K562 (cell line): Measurements from ENCODE around the gene LRP1B.

Source experiments
- HMG20B ChIP-seq: fragments of 250-450 bp; sonication (Bioruptor Pico); IDR thresholded peaks from 2 replicates; pipeline ENCODE4 v1.5.0; 2021; ENCODE audit warnings: mild to moderate bottlenecking
- NR1H2 ChIP-seq: sonication (generic); formaldehyde crosslinking; IDR thresholded peaks from 2 replicates; pipeline ENCODE4 v1.4.0; 2020; ENCODE audit warnings: mild to moderate bottlenecking, missing genetic modification reagents
- TCF15 ChIP-seq: fragments of 250-450 bp; sonication (Bioruptor Pico); IDR thresholded peaks from 2 replicates; pipeline ENCODE4 v1.8.0; 2022; ENCODE audit warnings: moderate library complexity, mild to moderate bottlenecking, inconsistent platforms
- TF ChIP-seq, protein P1 (sequence below), 3 experiments: IDR thresholded peaks in 2 of 3; conservative IDR thresholded peaks in 1 of 3; 2 replicates each; pipeline ENCODE4 v1.5.1; 2011 to 2012; ENCODE audit warnings: low read length in 3 of 3, mild to moderate bottlenecking in 3 of 3, control low read depth in 2 of 3, improper control_type of control experiment in 1 of 3, inconsistent platforms in 1 of 3, low read depth in 1 of 3, mixed read lengths in 1 of 3, moderate library complexity in 1 of 3; ENCODE audit not compliant: insufficient read depth in 2 of 3
- TF ChIP-seq, protein P2 (sequence below): fragments of 450-650 bp; IDR thresholded peaks from 2 replicates; pipeline ENCODE4 v1.6.1; 2016; ENCODE audit warnings: mild to moderate bottlenecking, moderate library complexity

- TF ChIP-seq NR1H2 = no peak
- TF ChIP-seq, protein P1, sequence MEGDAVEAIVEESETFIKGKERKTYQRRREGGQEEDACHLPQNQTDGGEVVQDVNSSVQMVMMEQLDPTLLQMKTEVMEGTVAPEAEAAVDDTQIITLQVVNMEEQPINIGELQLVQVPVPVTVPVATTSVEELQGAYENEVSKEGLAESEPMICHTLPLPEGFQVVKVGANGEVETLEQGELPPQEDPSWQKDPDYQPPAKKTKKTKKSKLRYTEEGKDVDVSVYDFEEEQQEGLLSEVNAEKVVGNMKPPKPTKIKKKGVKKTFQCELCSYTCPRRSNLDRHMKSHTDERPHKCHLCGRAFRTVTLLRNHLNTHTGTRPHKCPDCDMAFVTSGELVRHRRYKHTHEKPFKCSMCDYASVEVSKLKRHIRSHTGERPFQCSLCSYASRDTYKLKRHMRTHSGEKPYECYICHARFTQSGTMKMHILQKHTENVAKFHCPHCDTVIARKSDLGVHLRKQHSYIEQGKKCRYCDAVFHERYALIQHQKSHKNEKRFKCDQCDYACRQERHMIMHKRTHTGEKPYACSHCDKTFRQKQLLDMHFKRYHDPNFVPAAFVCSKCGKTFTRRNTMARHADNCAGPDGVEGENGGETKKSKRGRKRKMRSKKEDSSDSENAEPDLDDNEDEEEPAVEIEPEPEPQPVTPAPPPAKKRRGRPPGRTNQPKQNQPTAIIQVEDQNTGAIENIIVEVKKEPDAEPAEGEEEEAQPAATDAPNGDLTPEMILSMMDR (IDR thresholded peaks at IDR 0.05 in 2 of 3, conservative IDR thresholded peaks at IDR 0.05 in 1 of 3; ENCODE audit: insufficient read depth in 2 of 3, low read depth in 1 of 3, low read length in 3 of 3) = no peak
- TF ChIP-seq TCF15 (CRISPR knock-in tag) = no peak
- TF ChIP-seq, protein P2, sequence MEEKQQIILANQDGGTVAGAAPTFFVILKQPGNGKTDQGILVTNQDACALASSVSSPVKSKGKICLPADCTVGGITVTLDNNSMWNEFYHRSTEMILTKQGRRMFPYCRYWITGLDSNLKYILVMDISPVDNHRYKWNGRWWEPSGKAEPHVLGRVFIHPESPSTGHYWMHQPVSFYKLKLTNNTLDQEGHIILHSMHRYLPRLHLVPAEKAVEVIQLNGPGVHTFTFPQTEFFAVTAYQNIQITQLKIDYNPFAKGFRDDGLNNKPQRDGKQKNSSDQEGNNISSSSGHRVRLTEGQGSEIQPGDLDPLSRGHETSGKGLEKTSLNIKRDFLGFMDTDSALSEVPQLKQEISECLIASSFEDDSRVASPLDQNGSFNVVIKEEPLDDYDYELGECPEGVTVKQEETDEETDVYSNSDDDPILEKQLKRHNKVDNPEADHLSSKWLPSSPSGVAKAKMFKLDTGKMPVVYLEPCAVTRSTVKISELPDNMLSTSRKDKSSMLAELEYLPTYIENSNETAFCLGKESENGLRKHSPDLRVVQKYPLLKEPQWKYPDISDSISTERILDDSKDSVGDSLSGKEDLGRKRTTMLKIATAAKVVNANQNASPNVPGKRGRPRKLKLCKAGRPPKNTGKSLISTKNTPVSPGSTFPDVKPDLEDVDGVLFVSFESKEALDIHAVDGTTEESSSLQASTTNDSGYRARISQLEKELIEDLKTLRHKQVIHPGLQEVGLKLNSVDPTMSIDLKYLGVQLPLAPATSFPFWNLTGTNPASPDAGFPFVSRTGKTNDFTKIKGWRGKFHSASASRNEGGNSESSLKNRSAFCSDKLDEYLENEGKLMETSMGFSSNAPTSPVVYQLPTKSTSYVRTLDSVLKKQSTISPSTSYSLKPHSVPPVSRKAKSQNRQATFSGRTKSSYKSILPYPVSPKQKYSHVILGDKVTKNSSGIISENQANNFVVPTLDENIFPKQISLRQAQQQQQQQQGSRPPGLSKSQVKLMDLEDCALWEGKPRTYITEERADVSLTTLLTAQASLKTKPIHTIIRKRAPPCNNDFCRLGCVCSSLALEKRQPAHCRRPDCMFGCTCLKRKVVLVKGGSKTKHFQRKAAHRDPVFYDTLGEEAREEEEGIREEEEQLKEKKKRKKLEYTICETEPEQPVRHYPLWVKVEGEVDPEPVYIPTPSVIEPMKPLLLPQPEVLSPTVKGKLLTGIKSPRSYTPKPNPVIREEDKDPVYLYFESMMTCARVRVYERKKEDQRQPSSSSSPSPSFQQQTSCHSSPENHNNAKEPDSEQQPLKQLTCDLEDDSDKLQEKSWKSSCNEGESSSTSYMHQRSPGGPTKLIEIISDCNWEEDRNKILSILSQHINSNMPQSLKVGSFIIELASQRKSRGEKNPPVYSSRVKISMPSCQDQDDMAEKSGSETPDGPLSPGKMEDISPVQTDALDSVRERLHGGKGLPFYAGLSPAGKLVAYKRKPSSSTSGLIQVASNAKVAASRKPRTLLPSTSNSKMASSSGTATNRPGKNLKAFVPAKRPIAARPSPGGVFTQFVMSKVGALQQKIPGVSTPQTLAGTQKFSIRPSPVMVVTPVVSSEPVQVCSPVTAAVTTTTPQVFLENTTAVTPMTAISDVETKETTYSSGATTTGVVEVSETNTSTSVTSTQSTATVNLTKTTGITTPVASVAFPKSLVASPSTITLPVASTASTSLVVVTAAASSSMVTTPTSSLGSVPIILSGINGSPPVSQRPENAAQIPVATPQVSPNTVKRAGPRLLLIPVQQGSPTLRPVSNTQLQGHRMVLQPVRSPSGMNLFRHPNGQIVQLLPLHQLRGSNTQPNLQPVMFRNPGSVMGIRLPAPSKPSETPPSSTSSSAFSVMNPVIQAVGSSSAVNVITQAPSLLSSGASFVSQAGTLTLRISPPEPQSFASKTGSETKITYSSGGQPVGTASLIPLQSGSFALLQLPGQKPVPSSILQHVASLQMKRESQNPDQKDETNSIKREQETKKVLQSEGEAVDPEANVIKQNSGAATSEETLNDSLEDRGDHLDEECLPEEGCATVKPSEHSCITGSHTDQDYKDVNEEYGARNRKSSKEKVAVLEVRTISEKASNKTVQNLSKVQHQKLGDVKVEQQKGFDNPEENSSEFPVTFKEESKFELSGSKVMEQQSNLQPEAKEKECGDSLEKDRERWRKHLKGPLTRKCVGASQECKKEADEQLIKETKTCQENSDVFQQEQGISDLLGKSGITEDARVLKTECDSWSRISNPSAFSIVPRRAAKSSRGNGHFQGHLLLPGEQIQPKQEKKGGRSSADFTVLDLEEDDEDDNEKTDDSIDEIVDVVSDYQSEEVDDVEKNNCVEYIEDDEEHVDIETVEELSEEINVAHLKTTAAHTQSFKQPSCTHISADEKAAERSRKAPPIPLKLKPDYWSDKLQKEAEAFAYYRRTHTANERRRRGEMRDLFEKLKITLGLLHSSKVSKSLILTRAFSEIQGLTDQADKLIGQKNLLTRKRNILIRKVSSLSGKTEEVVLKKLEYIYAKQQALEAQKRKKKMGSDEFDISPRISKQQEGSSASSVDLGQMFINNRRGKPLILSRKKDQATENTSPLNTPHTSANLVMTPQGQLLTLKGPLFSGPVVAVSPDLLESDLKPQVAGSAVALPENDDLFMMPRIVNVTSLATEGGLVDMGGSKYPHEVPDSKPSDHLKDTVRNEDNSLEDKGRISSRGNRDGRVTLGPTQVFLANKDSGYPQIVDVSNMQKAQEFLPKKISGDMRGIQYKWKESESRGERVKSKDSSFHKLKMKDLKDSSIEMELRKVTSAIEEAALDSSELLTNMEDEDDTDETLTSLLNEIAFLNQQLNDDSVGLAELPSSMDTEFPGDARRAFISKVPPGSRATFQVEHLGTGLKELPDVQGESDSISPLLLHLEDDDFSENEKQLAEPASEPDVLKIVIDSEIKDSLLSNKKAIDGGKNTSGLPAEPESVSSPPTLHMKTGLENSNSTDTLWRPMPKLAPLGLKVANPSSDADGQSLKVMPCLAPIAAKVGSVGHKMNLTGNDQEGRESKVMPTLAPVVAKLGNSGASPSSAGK = no peak
- TF ChIP-seq HMG20B = no peak
Measured at GRCh38 chr2:141455211-141455826, 675.5 kb downstream of the LRP1B start.
